ENCODE results near the gene TNIP1.

GRCh38 chr5:151028717-151029116 lies 52.1 kb downstream of the TNIP1 start:
- no peak for TF ChIP-seq YY1 (IDR thresholded peaks at IDR 0.05; ENCODE audit: low read depth)
- no peak for TF ChIP-seq TAF1 (IDR thresholded peaks at IDR 0.05; ENCODE audit: borderline replicate concordance, low read depth, low read length)
- no peak for TF ChIP-seq RFX5 (IDR thresholded peaks at IDR 0.05; ENCODE audit: low read length)
- no peak for TF ChIP-seq CTCF (IDR thresholded peaks at IDR 0.05)
- TF ChIP-seq, protein P1, sequence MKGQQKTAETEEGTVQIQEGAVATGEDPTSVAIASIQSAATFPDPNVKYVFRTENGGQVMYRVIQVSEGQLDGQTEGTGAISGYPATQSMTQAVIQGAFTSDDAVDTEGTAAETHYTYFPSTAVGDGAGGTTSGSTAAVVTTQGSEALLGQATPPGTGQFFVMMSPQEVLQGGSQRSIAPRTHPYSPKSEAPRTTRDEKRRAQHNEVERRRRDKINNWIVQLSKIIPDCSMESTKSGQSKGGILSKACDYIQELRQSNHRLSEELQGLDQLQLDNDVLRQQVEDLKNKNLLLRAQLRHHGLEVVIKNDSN (IDR thresholded peaks at IDR 0.05; ENCODE audit: borderline replicate concordance, low read depth): no peak
- TF ChIP-seq EZH2phosphoT487 (IDR thresholded peaks at IDR 0.05; ENCODE audit: borderline replicate concordance, low read depth): no peak
- TF ChIP-seq JUND (IDR thresholded peaks at IDR 0.05): no peak

All from SK-N-SH (cell line).